ENCODE measurements around the gene OR9A4. TPM values are rescaled to one million over a fixed set of nuclear protein-coding genes. Genes with fewer than 3 reads are reported as not detected.

OR9A4 gene
- total and polyA plus RNA-seq, 10 of the 15 experiments (the other 5 are each of a cell fraction or from before 2014, with no cell fraction given): not detected

DNA sequence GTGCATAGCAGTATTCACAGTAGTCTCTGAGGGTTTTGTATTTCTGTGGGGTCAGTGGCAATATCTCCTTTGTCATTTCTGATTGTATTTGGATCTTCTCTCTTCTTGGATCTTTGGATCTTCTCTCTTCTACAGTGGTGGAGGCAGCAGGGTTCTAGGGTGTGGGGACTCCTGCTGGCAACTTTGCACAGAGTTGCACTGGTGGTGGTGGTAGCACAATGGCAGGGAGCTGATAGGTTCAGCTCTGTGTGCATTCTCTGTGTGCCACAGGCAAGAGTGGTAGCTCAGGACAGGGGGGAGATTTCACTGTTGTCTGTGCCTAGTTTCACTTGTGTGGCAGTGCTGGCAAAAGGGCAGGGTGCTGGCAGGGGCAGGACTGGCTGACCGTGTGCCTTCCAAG lies 39.8 kb upstream of the OR9A4 start:
- Histone ChIP-seq H3K27ac (ENCODE audit: control insufficient read depth, insufficient read depth) (no peak overlapping the region), H2AFZ (ENCODE audit: control insufficient read depth, low read depth, low read length) (no peak overlapping the region), H4K20me1 (ENCODE audit: control insufficient read depth, insufficient read depth) (no peaks in the 10 kb centered on the region), H3K9ac (ENCODE audit: control insufficient read depth, insufficient read depth, low read length) (no peak overlapping the region), H3K4me3 (no peak overlapping the region), H3K4me1 (ENCODE audit: control insufficient read depth, insufficient read depth, low read length) (no peaks in the 10 kb centered on the region), H3K36me3 (ENCODE audit: control insufficient read depth in 2 of 2, insufficient read depth in 2 of 2, low read length in 1 of 2) (no peaks in the 10 kb centered on the region), H3K27me3 (replicated peaks in 1 of 2; ENCODE audit: control insufficient read depth in 2 of 2, insufficient read depth in 2 of 2, low read length in 1 of 2) (no peaks in the 10 kb centered on the region; a peak in 1 of 4 replicates), H3K4me2 (ENCODE audit: control insufficient read depth, insufficient read depth) (no peak overlapping the region), H3K79me2 (ENCODE audit: control insufficient read depth, insufficient read depth, low read length) (no peaks in the 10 kb centered on the region), H3K9me3 (replicated peaks; ENCODE audit: control insufficient read depth, insufficient read depth, low read length) (no peaks in the 10 kb centered on the region)
- SMC1A ChIA-PET (ENCODE audit: uncharacterized antibody, unreplicated experiment): interaction anchor here (0.6 kb wide), 1 partner anchor 27 kb away, joined by 3 read pairs; no protein-coding TSS in a partner anchor
- POLR2A ChIA-PET: no interaction called here
- no TSS peak for BruUV-seq (replicated peaks)
- CTCF ChIA-PET: no interaction called here
- ATAC-seq: peak; percentile 19; the same call in 1 of the 3 replicates
- TF ChIP-seq WRNIP1 (IDR thresholded peaks at IDR 0.05; ENCODE audit: borderline replicate concordance, low read depth, low read length): no peak
- no peak for TF ChIP-seq RAD51 (IDR thresholded peaks at IDR 0.05)
- no peak for TF ChIP-seq MTA3 (IDR thresholded peaks at IDR 0.05; ENCODE audit: borderline replicate concordance, low read length)
- no peak for TF ChIP-seq EP300 (IDR thresholded peaks at IDR 0.05; ENCODE audit: borderline replicate concordance in 1 of 2, control insufficient read depth in 1 of 2, low read depth in 2 of 2, low read length in 2 of 2)
- no peak for TF ChIP-seq CBFB (IDR thresholded peaks at IDR 0.05; ENCODE audit: low read depth)
- no peak for TF ChIP-seq YBX1 (IDR thresholded peaks at IDR 0.05)
- RAD21 ChIA-PET (ENCODE audit: unreplicated experiment): no interaction called here
- no peak for FAIRE-seq
- intact Hi-C loops (cut with micrococcal nuclease; ENCODE audit: unreplicated experiment): no loop called here
- DNase-seq (ENCODE audit: low read depth, low spot score): no peak
- WGBS (ENCODE audit: insufficient coverage, insufficient replicate concordance, low lambda C conversion rate, missing lambda C conversion rate): 0% methylated on average over 1 of the region's 1 CpG
- in situ Hi-C loops (cut with MboI): no loop called here

- H3K36me3 ChIP-seq (ENCODE audit: control insufficient read depth in 2 of 2, insufficient read depth in 2 of 2, low read length in 1 of 2): no peaks in the 10 kb centered on the region
- ChIA-PET SMC1A (ENCODE audit: uncharacterized antibody, unreplicated experiment) (no interaction called here), RAD21 (ENCODE audit: unreplicated experiment) (no interaction called here), CTCF (no interaction called here), POLR2A (no interaction called here)
- FAIRE-seq (no peak), DNase-seq (ENCODE audit: low read depth, low spot score) (no peak), ATAC-seq (peak; percentile 53)
- in situ Hi-C loops (cut with MboI): no loop called here
- no peaks in the 10 kb centered on the region for H3K9me3 ChIP-seq (replicated peaks; ENCODE audit: control insufficient read depth, insufficient read depth, low read length)
- intact Hi-C loops (cut with micrococcal nuclease; ENCODE audit: unreplicated experiment): no loop called here
- no peak overlapping the region for H3K27ac ChIP-seq (ENCODE audit: control insufficient read depth, insufficient read depth)
- H3K4me1 ChIP-seq (ENCODE audit: control insufficient read depth, insufficient read depth, low read length): no peaks in the 10 kb centered on the region
- no peak overlapping the region for H2AFZ ChIP-seq (ENCODE audit: control insufficient read depth, low read depth, low read length)
- no peaks in the 10 kb centered on the region for H4K20me1 ChIP-seq (ENCODE audit: control insufficient read depth, insufficient read depth)
- H3K79me2 ChIP-seq (ENCODE audit: control insufficient read depth, insufficient read depth, low read length): no peaks in the 10 kb centered on the region
- no peak overlapping the region for H3K9ac ChIP-seq (ENCODE audit: control insufficient read depth, insufficient read depth, low read length)
- BruUV-seq (replicated peaks): no TSS peak
- no peaks in the 10 kb centered on the region; a peak in 1 of 4 replicates for H3K27me3 ChIP-seq (replicated peaks in 1 of 2; ENCODE audit: control insufficient read depth in 2 of 2, insufficient read depth in 2 of 2, low read length in 1 of 2)
- no peak overlapping the region for H3K4me3 ChIP-seq
- WGBS (ENCODE audit: insufficient coverage, insufficient replicate concordance, low lambda C conversion rate, missing lambda C conversion rate): 24% methylated on average over 3 of the region's 3 CpGs
- H3K4me2 ChIP-seq (ENCODE audit: control insufficient read depth, insufficient read depth): no peak overlapping the region
- TF ChIP-seq ATF2 (IDR thresholded peaks at IDR 0.05; ENCODE audit: low read length) (no peak), SREBF2 (IDR thresholded peaks at IDR 0.05; ENCODE audit: low read length) (no peak), TCF12 (IDR thresholded peaks at IDR 0.05; ENCODE audit: low read depth, low read length) (no peak)
- TF ChIP-seq, protein P1, sequence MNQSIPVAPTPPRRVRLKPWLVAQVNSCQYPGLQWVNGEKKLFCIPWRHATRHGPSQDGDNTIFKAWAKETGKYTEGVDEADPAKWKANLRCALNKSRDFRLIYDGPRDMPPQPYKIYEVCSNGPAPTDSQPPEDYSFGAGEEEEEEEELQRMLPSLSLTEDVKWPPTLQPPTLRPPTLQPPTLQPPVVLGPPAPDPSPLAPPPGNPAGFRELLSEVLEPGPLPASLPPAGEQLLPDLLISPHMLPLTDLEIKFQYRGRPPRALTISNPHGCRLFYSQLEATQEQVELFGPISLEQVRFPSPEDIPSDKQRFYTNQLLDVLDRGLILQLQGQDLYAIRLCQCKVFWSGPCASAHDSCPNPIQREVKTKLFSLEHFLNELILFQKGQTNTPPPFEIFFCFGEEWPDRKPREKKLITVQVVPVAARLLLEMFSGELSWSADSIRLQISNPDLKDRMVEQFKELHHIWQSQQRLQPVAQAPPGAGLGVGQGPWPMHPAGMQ (IDR thresholded peaks at IDR 0.05; ENCODE audit: borderline replicate concordance): no peak
- TF ChIP-seq, protein P2, sequence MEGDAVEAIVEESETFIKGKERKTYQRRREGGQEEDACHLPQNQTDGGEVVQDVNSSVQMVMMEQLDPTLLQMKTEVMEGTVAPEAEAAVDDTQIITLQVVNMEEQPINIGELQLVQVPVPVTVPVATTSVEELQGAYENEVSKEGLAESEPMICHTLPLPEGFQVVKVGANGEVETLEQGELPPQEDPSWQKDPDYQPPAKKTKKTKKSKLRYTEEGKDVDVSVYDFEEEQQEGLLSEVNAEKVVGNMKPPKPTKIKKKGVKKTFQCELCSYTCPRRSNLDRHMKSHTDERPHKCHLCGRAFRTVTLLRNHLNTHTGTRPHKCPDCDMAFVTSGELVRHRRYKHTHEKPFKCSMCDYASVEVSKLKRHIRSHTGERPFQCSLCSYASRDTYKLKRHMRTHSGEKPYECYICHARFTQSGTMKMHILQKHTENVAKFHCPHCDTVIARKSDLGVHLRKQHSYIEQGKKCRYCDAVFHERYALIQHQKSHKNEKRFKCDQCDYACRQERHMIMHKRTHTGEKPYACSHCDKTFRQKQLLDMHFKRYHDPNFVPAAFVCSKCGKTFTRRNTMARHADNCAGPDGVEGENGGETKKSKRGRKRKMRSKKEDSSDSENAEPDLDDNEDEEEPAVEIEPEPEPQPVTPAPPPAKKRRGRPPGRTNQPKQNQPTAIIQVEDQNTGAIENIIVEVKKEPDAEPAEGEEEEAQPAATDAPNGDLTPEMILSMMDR (IDR thresholded peaks at IDR 0.05 in 2 of 3, conservative IDR thresholded peaks at IDR 0.05 in 1 of 3; ENCODE audit: control insufficient read depth in 2 of 3, extremely low read depth in 1 of 3, insufficient read depth in 1 of 3, low read depth in 3 of 3, low read length in 3 of 3): no peak
Observed at GRCh38 chr7:141877365-141877764, 38.8 kb upstream of the OR9A4 start.

All from GM12878 (cell line).